ENCODE results near the gene ITGB5.

The ITGB5 gene

DNA sequence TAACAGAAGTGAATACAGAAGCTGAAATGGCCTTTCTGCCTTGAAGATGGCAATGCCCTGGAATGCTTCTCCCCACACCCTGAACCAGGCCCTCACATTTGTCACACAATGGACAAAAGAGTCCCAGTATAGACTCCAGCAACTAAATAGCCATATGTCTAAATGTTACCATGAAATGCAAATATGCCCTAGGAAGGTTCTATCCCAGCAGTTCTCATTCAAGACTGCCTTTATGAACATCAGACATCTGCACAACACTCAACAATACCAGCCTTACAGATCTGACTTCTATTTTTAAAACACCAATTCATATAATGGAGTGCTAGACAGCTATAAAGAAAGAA, 7.9 kb downstream of the ITGB5 start:
- Histone ChIP-seq H3K4me3 (ENCODE audit: severe bottlenecking) (no peak overlapping the region), H3K27me3 (ENCODE audit: insufficient read depth, poor library complexity, severe bottlenecking) (no peaks in the 10 kb centered on the region), H3K36me3 (ENCODE audit: low read depth) (0 out of 2 replicates have a peak, but pooled peaks cover 3% of the 10 kb centered on the region), H3K27ac (ENCODE audit: poor library complexity, severe bottlenecking) (peak overlapping the region; percentile 96), H3K4me1 (ENCODE audit: insufficient read depth, poor library complexity, severe bottlenecking) (peaks cover 52% of the 10 kb centered on the region), H3K9me3 (ENCODE audit: severe bottlenecking) (no peaks in the 10 kb centered on the region)
- TF ChIP-seq, protein P1, sequence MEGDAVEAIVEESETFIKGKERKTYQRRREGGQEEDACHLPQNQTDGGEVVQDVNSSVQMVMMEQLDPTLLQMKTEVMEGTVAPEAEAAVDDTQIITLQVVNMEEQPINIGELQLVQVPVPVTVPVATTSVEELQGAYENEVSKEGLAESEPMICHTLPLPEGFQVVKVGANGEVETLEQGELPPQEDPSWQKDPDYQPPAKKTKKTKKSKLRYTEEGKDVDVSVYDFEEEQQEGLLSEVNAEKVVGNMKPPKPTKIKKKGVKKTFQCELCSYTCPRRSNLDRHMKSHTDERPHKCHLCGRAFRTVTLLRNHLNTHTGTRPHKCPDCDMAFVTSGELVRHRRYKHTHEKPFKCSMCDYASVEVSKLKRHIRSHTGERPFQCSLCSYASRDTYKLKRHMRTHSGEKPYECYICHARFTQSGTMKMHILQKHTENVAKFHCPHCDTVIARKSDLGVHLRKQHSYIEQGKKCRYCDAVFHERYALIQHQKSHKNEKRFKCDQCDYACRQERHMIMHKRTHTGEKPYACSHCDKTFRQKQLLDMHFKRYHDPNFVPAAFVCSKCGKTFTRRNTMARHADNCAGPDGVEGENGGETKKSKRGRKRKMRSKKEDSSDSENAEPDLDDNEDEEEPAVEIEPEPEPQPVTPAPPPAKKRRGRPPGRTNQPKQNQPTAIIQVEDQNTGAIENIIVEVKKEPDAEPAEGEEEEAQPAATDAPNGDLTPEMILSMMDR (IDR thresholded peaks at IDR 0.05; ENCODE audit: poor library complexity, severe bottlenecking) = no peak
- no peak for ATAC-seq (ENCODE audit: low read depth)
- DNase-seq (ENCODE audit: low spot score) = no peak

DNA sequence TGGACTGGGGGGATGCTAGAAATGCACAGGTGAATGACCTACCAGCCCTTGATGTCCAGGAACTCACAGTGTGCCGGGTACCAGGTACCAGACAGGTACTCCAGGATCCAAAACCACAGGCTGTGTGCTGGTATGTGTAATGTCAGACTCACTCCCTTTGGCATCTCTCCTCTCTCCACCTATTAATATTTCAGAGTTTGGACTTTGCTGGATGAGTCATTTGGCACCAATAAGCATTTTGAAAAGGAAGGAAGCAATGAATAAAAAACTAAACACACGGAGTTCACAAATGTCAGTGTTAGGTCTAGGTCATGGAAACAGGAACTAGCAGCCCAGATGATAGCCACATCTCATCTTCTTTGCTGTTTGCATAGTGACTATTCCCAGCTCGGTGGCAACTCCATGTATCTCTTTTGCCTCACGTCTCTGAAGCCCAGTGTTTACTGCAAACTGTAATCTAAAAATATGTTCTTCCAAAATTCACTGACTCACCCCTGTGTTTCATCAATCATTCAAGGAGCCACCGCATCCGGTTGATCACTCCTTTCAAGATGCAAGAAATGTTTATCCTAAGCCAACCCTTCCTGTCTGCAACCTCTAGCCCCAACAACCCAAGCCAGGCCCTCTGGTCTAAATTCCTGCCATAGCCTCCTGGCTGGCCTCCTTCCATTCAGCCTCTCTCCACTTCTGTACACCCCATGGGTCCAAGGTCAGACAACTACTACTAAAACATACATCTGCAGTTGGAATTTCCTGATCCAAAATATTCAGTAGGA, 8.4 kb downstream of the ITGB5 start:
- peak; percentile 79 for DNase-seq (ENCODE audit: low spot score)
- Histone ChIP-seq H3K4me1 (ENCODE audit: insufficient read depth, poor library complexity, severe bottlenecking) (peaks cover 46% of the 10 kb centered on the region), H3K9me3 (ENCODE audit: severe bottlenecking) (no peaks in the 10 kb centered on the region), H3K4me3 (ENCODE audit: severe bottlenecking) (no peak overlapping the region), H3K36me3 (ENCODE audit: low read depth) (0 out of 2 replicates have a peak, but pooled peaks cover 1% of the 10 kb centered on the region), H3K27ac (ENCODE audit: poor library complexity, severe bottlenecking) (peak overlapping the region; percentile 96), H3K27me3 (ENCODE audit: insufficient read depth, poor library complexity, severe bottlenecking) (no peaks in the 10 kb centered on the region)
- peak; percentile 93 for ATAC-seq (ENCODE audit: low read depth)
- TF ChIP-seq, protein P1 (IDR thresholded peaks at IDR 0.05; ENCODE audit: poor library complexity, severe bottlenecking) = no peak

DNA sequence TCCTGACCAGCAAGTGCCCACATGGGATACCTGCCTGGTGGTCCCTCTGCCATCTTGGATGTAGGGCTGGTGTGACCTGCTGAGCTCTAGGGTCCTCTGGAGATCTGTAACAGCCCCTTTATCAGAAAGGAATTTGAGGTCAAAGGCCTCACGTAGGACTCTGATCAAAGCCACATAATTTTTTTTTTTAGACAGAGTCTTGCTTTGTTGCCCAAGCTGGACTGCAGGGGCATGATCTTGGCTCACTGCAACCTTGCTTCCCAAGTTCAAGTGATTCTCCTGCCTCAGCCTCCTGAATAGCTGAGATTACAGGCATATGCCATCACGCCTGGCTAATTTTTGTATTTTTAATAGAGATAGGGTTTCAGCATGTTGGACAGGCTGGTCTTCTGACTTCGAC, 9.5 kb downstream of the ITGB5 start:
- Histone ChIP-seq H3K27ac (ENCODE audit: poor library complexity, severe bottlenecking) (peak overlapping the region; percentile 96), H3K9me3 (ENCODE audit: severe bottlenecking) (no peaks in the 10 kb centered on the region), H3K4me3 (ENCODE audit: severe bottlenecking) (no peak overlapping the region), H3K4me1 (ENCODE audit: insufficient read depth, poor library complexity, severe bottlenecking) (peaks cover 36% of the 10 kb centered on the region), H3K27me3 (ENCODE audit: insufficient read depth, poor library complexity, severe bottlenecking) (no peaks in the 10 kb centered on the region), H3K36me3 (ENCODE audit: low read depth) (peaks cover 6% of the 10 kb centered on the region)
- no peak for DNase-seq (ENCODE audit: low spot score)
- TF ChIP-seq, protein P1 (IDR thresholded peaks at IDR 0.05; ENCODE audit: poor library complexity, severe bottlenecking) = no peak
- ATAC-seq (ENCODE audit: low read depth) = no peak

DNA sequence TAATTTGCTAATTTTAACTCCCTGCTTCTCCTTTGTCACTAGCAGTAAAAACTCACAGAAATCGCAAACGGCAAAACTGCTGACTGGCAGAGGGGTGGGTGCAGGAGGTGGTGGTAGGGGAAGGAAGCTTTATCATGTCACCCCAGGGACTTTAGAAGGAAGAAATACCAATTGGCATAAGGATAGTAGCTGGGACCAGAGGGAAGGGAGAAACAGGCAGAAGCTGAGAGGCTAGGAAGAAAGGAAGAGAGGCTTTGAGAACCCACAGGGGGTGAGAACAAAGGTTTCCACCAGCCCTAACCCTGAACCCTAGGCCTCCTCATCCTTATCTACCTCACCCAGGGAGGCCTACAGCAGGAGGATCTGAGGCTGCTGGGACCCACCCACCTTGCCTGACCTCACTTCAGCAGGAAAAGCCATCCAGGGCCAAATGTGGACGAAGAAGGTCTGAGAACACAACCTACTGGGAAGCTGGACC, 10.7 kb downstream of the ITGB5 start:
- Histone ChIP-seq H3K27me3 (ENCODE audit: insufficient read depth, poor library complexity, severe bottlenecking) (no peaks in the 10 kb centered on the region), H3K36me3 (ENCODE audit: low read depth) (peaks cover 11% of the 10 kb centered on the region), H3K4me1 (ENCODE audit: insufficient read depth, poor library complexity, severe bottlenecking) (peaks cover 34% of the 10 kb centered on the region), H3K4me3 (ENCODE audit: severe bottlenecking) (no peak overlapping the region), H3K9me3 (ENCODE audit: severe bottlenecking) (no peaks in the 10 kb centered on the region), H3K27ac (ENCODE audit: poor library complexity, severe bottlenecking) (no peak overlapping the region)
- ATAC-seq (ENCODE audit: low read depth) (no peak), DNase-seq (ENCODE audit: low spot score) (no peak)
- TF ChIP-seq, protein P1 (IDR thresholded peaks at IDR 0.05; ENCODE audit: poor library complexity, severe bottlenecking) = no peak

DNA sequence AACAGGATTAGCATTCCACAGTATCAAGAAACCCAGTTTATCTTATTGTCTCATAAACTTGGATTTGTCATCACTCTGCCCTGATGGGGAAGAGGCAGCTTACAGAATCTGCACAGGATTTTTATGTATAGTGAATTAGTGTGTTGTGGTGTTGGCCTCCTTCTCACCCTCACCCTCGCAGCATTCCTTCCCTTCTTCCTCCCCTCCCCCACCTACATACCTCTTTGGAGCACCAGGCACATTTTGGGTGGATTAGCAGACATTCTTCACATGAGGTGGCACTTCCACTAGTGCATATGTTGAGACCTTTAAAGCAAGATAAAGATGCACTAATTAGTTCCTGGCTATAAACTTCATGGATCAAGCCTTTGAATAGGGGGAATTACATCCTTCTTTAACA, 13.9 kb downstream of the ITGB5 start:
- Histone ChIP-seq H3K9me3 (ENCODE audit: severe bottlenecking) (no peaks in the 10 kb centered on the region), H3K4me3 (ENCODE audit: severe bottlenecking) (no peak overlapping the region), H3K27ac (ENCODE audit: poor library complexity, severe bottlenecking) (no peak overlapping the region), H3K27me3 (ENCODE audit: insufficient read depth, poor library complexity, severe bottlenecking) (no peaks in the 10 kb centered on the region), H3K4me1 (ENCODE audit: insufficient read depth, poor library complexity, severe bottlenecking) (peaks cover 11% of the 10 kb centered on the region), H3K36me3 (ENCODE audit: low read depth) (peaks cover 14% of the 10 kb centered on the region)
- no peak for ATAC-seq (ENCODE audit: low read depth)
- DNase-seq (ENCODE audit: low spot score) = no peak
- TF ChIP-seq, protein P1 (IDR thresholded peaks at IDR 0.05; ENCODE audit: poor library complexity, severe bottlenecking) = no peak
